ENCODE measurements around the gene SREBF2.

SREBF2 gene

DNA sequence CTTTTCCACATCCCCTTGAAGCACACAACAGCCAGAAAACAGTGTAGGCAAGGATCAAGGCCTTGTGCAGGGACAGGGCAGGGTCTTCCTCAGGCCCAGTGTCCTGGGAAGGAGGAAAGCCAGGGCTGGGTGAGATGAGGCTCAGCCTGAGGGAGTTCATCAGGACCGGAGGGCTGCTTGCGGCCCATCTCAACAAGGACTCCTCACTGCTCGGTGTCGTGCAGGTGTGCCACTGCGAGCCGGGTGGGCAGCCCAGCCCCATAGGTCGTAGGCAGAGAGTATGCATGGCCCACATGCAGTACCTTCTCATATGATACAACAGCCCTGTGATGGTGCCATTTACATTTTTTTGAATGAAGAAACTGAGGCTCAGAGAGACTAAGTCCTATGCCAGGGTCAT lies 69.1 kb downstream of the SREBF2 start:
- Mint-ChIP-seq H3K36me3 (ENCODE audit: low read depth) (peaks cover 25% of the 10 kb centered on the region), H3K4me3 (no peak overlapping the region), H3K27me3 (ENCODE audit: low read depth, poor library complexity) (peaks cover 3% of the 10 kb centered on the region), H3K27ac (no peak overlapping the region), H3K9me3 (no peaks in the 10 kb centered on the region), H3K4me1 (peaks cover 7% of the 10 kb centered on the region)
- DNase-seq: no peak
- TF ChIP-seq, protein P1, sequence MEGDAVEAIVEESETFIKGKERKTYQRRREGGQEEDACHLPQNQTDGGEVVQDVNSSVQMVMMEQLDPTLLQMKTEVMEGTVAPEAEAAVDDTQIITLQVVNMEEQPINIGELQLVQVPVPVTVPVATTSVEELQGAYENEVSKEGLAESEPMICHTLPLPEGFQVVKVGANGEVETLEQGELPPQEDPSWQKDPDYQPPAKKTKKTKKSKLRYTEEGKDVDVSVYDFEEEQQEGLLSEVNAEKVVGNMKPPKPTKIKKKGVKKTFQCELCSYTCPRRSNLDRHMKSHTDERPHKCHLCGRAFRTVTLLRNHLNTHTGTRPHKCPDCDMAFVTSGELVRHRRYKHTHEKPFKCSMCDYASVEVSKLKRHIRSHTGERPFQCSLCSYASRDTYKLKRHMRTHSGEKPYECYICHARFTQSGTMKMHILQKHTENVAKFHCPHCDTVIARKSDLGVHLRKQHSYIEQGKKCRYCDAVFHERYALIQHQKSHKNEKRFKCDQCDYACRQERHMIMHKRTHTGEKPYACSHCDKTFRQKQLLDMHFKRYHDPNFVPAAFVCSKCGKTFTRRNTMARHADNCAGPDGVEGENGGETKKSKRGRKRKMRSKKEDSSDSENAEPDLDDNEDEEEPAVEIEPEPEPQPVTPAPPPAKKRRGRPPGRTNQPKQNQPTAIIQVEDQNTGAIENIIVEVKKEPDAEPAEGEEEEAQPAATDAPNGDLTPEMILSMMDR (IDR thresholded peaks at IDR 0.05): no peak

DNA sequence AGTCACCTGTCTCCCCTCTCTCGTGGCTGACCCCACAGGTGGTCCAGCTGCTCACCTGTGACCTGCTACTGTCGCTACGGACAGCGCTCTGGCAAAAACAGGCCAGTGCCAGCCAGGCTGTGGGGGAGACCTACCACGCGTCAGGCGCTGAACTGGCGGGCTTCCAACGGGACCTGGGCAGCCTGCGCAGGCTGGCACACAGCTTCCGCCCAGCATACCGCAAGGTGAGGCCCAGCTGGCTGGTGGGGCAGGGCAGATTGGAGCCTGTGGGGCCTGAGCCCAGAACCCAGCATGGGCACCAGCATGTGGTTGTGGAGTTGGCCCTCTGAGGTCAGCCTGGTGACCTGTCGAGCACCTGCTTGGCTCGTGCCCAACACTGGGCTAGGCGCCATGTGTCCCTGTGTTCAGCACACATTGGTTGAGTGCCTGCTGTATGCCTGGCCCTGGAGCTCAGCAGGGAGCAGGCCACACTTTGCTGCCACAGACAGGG lies 70.1 kb downstream of the SREBF2 start:
- Mint-ChIP-seq H3K27me3 (ENCODE audit: low read depth, poor library complexity) (no peaks in the 10 kb centered on the region), H3K4me3 (no peak overlapping the region), H3K36me3 (ENCODE audit: low read depth) (peaks cover 18% of the 10 kb centered on the region), H3K27ac (no peak overlapping the region), H3K4me1 (peaks cover 7% of the 10 kb centered on the region), H3K9me3 (no peaks in the 10 kb centered on the region)
- no peak for DNase-seq
- TF ChIP-seq, protein P1 (IDR thresholded peaks at IDR 0.05): no peak

DNA sequence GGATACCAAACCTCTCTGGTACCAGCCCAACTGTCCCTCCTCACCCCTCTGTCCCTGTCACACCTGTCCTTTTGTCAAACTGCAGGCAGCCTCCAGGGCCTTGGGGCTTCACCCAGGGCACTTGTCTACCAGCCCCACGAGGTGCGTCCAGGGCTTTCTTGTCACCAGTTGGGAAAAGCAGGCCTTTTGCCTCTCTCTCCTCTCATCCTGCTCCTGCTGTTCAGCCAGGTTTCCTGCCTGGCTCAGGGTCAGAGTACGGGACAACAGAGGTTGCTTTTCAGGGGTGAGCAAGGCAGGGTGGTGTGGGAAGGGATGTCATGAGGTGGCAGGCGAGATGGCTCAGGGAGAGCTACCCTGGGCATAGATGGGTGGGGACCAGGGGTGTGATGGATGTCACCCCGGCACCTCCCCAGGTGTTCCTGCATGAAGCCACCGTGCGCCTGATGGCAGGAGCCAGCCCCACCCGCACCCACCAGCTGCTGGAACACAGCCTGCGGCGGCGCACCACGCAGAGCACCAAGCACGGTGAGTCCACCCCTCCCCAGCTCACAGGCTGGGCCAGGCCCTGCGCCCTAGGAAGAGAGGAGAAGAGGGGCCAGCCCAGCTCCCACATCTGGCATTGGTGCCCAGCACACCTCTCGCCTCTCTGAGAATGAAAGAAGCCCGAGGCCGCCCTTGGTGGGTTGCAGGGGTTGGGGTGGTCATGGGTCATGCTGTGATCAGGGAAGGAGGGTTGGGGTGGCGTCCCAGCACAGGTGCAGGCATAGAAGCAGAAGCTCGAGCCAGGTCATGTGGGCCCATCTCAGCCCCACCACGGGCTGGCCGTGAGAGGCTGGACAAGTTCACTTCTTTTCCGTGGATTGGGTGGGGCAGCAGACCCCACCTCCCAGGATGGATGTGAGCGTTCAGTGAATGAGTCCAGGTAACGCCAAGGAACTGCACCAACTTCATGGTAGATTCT lies 71.8 kb downstream of the SREBF2 start:
- H3K27me3 Mint-ChIP-seq (ENCODE audit: low read depth, poor library complexity): peaks cover 15% of the 10 kb centered on the region
- H3K4me3 Mint-ChIP-seq: no peak overlapping the region
- no peak overlapping the region for H3K27ac Mint-ChIP-seq
- TF ChIP-seq, protein P1 (IDR thresholded peaks at IDR 0.05): no peak
- peaks cover 12% of the 10 kb centered on the region for H3K36me3 Mint-ChIP-seq (ENCODE audit: low read depth)
- H3K4me1 Mint-ChIP-seq: peaks cover 16% of the 10 kb centered on the region
- H3K9me3 Mint-ChIP-seq: no peaks in the 10 kb centered on the region
- no peak for DNase-seq

DNA sequence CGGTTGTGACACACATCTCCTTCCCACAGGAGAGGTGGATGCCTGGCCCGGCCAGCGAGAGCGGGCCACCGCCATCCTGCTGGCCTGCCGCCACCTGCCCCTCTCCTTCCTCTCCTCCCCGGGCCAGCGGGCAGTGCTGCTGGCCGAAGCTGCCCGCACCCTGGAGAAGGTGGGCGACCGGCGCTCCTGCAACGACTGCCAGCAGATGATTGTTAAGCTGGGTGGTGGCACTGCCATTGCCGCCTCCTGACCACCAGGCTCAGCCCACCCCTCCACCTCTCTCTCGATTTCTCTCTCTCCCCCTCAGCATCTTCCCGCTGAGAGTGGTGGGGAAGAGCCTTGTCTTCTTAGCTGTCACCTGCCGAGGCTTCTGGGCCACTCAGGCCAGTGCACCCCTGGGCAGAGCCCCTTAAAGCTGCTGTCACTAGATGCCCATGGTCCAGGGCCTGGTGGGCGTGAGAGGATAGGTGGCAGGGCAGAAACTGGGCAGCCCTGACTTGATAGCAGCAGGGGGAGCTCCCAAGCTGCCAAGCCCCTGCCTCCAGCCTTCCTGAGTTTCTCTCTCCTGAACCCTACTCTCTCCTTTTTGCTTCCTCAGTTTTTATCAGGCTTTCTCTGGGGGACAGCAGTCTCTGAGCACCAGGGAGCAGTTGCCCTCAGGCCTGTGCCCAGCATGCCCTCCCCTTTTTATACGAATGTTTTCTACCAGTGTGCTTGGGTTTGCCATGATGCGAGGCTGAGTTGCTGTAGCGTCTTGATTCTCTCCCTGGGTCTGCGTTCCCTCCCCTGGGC lies 72.7 kb downstream of the SREBF2 start:
- H3K4me1 Mint-ChIP-seq: peaks cover 9% of the 10 kb centered on the region
- H3K27ac Mint-ChIP-seq: peak overlapping the region; percentile 89
- no peak overlapping the region for H3K4me3 Mint-ChIP-seq
- DNase-seq: no peak
- H3K9me3 Mint-ChIP-seq: no peaks in the 10 kb centered on the region
- H3K36me3 Mint-ChIP-seq (ENCODE audit: low read depth): peaks cover 7% of the 10 kb centered on the region
- H3K27me3 Mint-ChIP-seq (ENCODE audit: low read depth, poor library complexity): peaks cover 19% of the 10 kb centered on the region
- TF ChIP-seq, protein P1 (IDR thresholded peaks at IDR 0.05): no peak

DNA sequence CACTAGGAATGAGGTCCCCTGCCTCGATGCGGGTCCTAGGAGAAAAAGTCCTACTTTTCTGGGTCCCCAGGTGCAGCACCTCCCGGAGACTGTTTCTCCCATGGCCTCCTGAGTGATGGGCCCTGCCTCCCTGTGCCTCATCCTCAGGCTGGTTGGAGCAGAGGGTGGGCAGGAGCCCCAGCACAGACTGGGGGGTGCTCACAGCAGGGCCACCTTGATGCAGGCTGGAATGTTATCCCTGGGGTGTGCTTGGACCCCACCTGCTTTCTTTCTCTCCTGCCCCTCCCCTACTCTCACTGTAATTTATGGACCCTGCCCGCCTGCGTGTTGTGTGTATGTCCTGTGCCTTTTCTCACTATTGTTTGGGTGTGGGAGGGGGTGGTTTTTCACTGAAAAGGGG lies 73.9 kb downstream of the SREBF2 start:
- peaks cover 29% of the 10 kb centered on the region for H3K27me3 Mint-ChIP-seq (ENCODE audit: low read depth, poor library complexity)
- no peaks in the 10 kb centered on the region for H3K9me3 Mint-ChIP-seq
- no peak for DNase-seq
- H3K36me3 Mint-ChIP-seq (ENCODE audit: low read depth): peaks cover 7% of the 10 kb centered on the region
- TF ChIP-seq, protein P1 (IDR thresholded peaks at IDR 0.05): no peak
- H3K27ac Mint-ChIP-seq: no peak overlapping the region
- H3K4me1 Mint-ChIP-seq: peaks cover 16% of the 10 kb centered on the region
- H3K4me3 Mint-ChIP-seq: no peak overlapping the region
